B cell (primary cell): ENCODE results near the gene SCART1. TPM values are rescaled to one million over a fixed set of nuclear protein-coding genes. Genes with fewer than 3 reads are reported as not detected.

Source experiments
- ATAC-seq: fragments of 200-7000 bp; cut with Tn5 transposase; one replicate; pipeline ENCODE4 v1.10.0; 2021; ENCODE audit warnings: low read depth, mild to moderate bottlenecking, moderate number of reproducible peaks, moderate library complexity
- CTCF ChIA-PET: fragments of 350-600 bp; sonication (Branson Sonifier 250); formaldehyde crosslinking; loops from one replicate; lab custom pipeline; 2021; ENCODE audit warnings: antibody characterized with exemption, inconsistent platforms; lab: Charles Lee
- POLR2A ChIA-PET: fragments of 350-600 bp; sonication (Branson Sonifier 250); formaldehyde crosslinking; loops from one replicate; lab custom pipeline; 2021; ENCODE audit warnings: antibody characterized with exemption; lab: Charles Lee
- DNase-seq: peaks from one replicate; pipeline ENCODE4 v3.0.0; 2013
- H2AFZ ChIP-seq: 2 replicates; pipeline ENCODE4 v1.6.1; 2012; ENCODE audit warnings: mild to moderate bottlenecking, low read depth, low read length; ENCODE audit not compliant: insufficient read depth, poor library complexity, severe bottlenecking
- H3K27ac ChIP-seq, 2 donors: 1 replicate in 1 of 2; 2 replicates in 1 of 2; pipeline ENCODE4 v1.5.1; 2012 to 2013; ENCODE audit warnings: low read length in 2 of 2, mild to moderate bottlenecking in 2 of 2, moderate library complexity in 1 of 2
- H3K27me3 ChIP-seq, 4 experiments: fragments of 200-600 bp in 1 of 4; sonication (generic) in 1 of 4; replicated peaks in 1 of 4; 1 replicate in 2 of 4; 2 replicates in 2 of 4; pipeline versions ENCODE4 v1.6.1 to v1.7.0; 2013 to 2016; ENCODE audit warnings: low read length in 3 of 4, mild to moderate bottlenecking in 2 of 4, mixed read lengths in 1 of 4, moderate library complexity in 1 of 4; ENCODE audit not compliant: insufficient read depth in 4 of 4, control insufficient read depth in 3 of 4; ENCODE audit errors: control extremely low read depth in 1 of 4
- H3K36me3 ChIP-seq, 2 experiments: replicated peaks in 1 of 2; 1 replicate in 1 of 2; 2 replicates in 1 of 2; pipeline versions ENCODE4 v1.6.1 to v1.7.1; 2013; ENCODE audit warnings: low read length in 1 of 2; ENCODE audit not compliant: insufficient read depth in 2 of 2, control insufficient read depth in 1 of 2; ENCODE audit errors: control extremely low read depth in 1 of 2, extremely low read depth in 1 of 2
- H3K4me1 ChIP-seq, 2 donors: fragments of 200-600 bp in 1 of 2; sonication (generic) in 1 of 2; 1 replicate in 1 of 2; 2 replicates in 1 of 2; pipeline versions ENCODE4 v1.5.1 to v1.6.1; 2013 to 2017; ENCODE audit warnings: low read length in 2 of 2; ENCODE audit not compliant: control insufficient read depth in 2 of 2, insufficient read depth in 2 of 2
- H3K4me2 ChIP-seq: replicated peaks from 2 replicates; pipeline ENCODE3; 2012; ENCODE audit warnings: mild to moderate bottlenecking, low read depth, low read length; ENCODE audit not compliant: poor library complexity, severe bottlenecking
- H3K4me3 ChIP-seq, 5 experiments: fragments of 200-600 bp in 1 of 5; sonication (generic) in 1 of 5; 1 replicate in 3 of 5; 2 replicates in 2 of 5; pipeline versions ENCODE4 v1.5.1 to v1.7.0; 2011 to 2016; ENCODE audit warnings: low read length in 4 of 5, mild to moderate bottlenecking in 4 of 5, low read depth in 2 of 5, control low read depth in 1 of 5, moderate library complexity in 1 of 5; ENCODE audit not compliant: insufficient read depth in 1 of 5; ENCODE audit errors: control extremely low read depth in 1 of 5, extremely low read depth in 1 of 5
- H3K79me2 ChIP-seq: fragments of 200-600 bp; sonication (generic); one replicate; pipeline ENCODE4 v1.6.0; 2016; ENCODE audit warnings: low read length; ENCODE audit not compliant: control insufficient read depth, insufficient read depth
- H3K9ac ChIP-seq: fragments of 200-600 bp; sonication (generic); 2 replicates; pipeline ENCODE4 v1.6.1; 2017; ENCODE audit warnings: mild to moderate bottlenecking, low read length, moderate library complexity
- H3K9me3 ChIP-seq, 3 donors: one replicate each; pipeline versions ENCODE4 v1.6.1 to v1.7.1; 2013; ENCODE audit warnings: low read length in 2 of 3; ENCODE audit not compliant: control insufficient read depth in 2 of 3, insufficient read depth in 1 of 3; ENCODE audit errors: control extremely low read depth in 1 of 3
- H4K20me1 ChIP-seq: 2 replicates; pipeline ENCODE4 v1.6.0; 2012; ENCODE audit warnings: mild to moderate bottlenecking, low read length; ENCODE audit not compliant: insufficient read depth, control insufficient read depth, poor library complexity, severe bottlenecking
- H3K27ac Mint-ChIP-seq: one replicate; pipeline ENCODE4 v1.8.0; 2021; ENCODE audit warnings: mixed read lengths
- H3K27me3 Mint-ChIP-seq: one replicate; pipeline ENCODE4 v1.8.0; 2021; ENCODE audit warnings: mixed read lengths
- H3K4me1 Mint-ChIP-seq: one replicate; pipeline ENCODE4 v1.8.0; 2021; ENCODE audit warnings: mixed read lengths
- H3K4me3 Mint-ChIP-seq: one replicate; pipeline ENCODE4 v1.8.0; 2021; ENCODE audit warnings: mixed read lengths
- H3K9me3 Mint-ChIP-seq: one replicate; pipeline ENCODE4 v1.8.0; 2022; ENCODE audit warnings: mixed read lengths; ENCODE audit not compliant: insufficient read depth
- EZH2 ChIP-seq: IDR thresholded peaks from 2 replicates; pipeline ENCODE4 v1.6.1; 2012; ENCODE audit warnings: borderline replicate concordance, low read depth, mild to moderate bottlenecking, moderate library complexity, low read length; ENCODE audit not compliant: insufficient read depth, poor library complexity, severe bottlenecking
- WGBS: methylation state at CpG from one replicate; pipeline ENCODE4 v1.1.5; 2013; ENCODE audit warnings: missing lambda C conversion rate; ENCODE audit not compliant: insufficient coverage; 5-methylcytosine and 5-hydroxymethylcytosine counted together
- intact Hi-C: fragments of 100-400 bp; cut with micrococcal nuclease; formaldehyde crosslinking; loops from one replicate; pipeline ENCODE4 v1.10.0; 2022
- polyA plus RNA-seq: library from polyadenylated mRNA; depleted of rRNA; stranded (reverse); fragments of >200 nt; gene quantifications from 2 replicates; pipeline ENCODE4 v1.2.3, GENCODE V29; 2012
- total RNA-seq, 2 donors: library from RNA; stranded (reverse); fragments of 120-200 nt in 1 of 2; gene quantifications; 1 replicate in 1 of 2; 2 replicates in 1 of 2; pipeline versions ENCODE4 v1.2.3 to v1.2.4, GENCODE V29; 2013 to 2022
- TF ChIP-seq, protein P1 (sequence below): fragments of 200-600 bp; IDR thresholded peaks from one replicate; pipeline ENCODE4 v1.8.0; 2022; ENCODE audit warnings: antibody characterized with exemption, mild to moderate bottlenecking

Gene SCART1
- total and polyA plus RNA-seq, 2 donors (not counting 1 experiment from before 2014, with no cell fraction given), result 4.1 to 4.7 TPM

- no peak overlapping the region for H3K27ac ChIP-seq
- CTCF ChIA-PET, result no interaction called here
- peaks cover 0 to 3% (median 0%) of the 10 kb centered on the region in 3 donors for H3K9me3 ChIP-seq
Observed at GRCh38 chr10:133474027-133474426, 20.3 kb downstream of the SCART1 start.

GRCh38 chr10:133474665-133475424 is 21.1 kb downstream of the SCART1 start:
- Histone ChIP-seq H3K4me3 (no peak overlapping the region), H3K27me3 (no peaks in the 10 kb centered on the region), H3K9me3 (peaks cover 0 to 3% (median 0%) of the 10 kb centered on the region in 3 donors), H3K4me2 (no peak overlapping the region), H3K9ac (no peak overlapping the region), H3K27ac (no peak overlapping the region), H3K36me3 (no peaks in the 10 kb centered on the region), H3K4me1 (no peaks in the 10 kb centered on the region), H2AFZ (no peak overlapping the region), H3K79me2 (no peaks in the 10 kb centered on the region), H4K20me1 (no peaks in the 10 kb centered on the region)
- no peaks in the 10 kb centered on the region for H3K27me3 Mint-ChIP-seq
- DNase-seq (no peak), ATAC-seq (no peak)
- H3K27ac Mint-ChIP-seq, result no peak overlapping the region
- H3K4me3 Mint-ChIP-seq, result no peak overlapping the region
- H3K4me1 Mint-ChIP-seq, result peaks cover 3% of the 10 kb centered on the region
- ChIA-PET POLR2A (no interaction called here), CTCF (no interaction called here)
- TF ChIP-seq, protein P1, sequence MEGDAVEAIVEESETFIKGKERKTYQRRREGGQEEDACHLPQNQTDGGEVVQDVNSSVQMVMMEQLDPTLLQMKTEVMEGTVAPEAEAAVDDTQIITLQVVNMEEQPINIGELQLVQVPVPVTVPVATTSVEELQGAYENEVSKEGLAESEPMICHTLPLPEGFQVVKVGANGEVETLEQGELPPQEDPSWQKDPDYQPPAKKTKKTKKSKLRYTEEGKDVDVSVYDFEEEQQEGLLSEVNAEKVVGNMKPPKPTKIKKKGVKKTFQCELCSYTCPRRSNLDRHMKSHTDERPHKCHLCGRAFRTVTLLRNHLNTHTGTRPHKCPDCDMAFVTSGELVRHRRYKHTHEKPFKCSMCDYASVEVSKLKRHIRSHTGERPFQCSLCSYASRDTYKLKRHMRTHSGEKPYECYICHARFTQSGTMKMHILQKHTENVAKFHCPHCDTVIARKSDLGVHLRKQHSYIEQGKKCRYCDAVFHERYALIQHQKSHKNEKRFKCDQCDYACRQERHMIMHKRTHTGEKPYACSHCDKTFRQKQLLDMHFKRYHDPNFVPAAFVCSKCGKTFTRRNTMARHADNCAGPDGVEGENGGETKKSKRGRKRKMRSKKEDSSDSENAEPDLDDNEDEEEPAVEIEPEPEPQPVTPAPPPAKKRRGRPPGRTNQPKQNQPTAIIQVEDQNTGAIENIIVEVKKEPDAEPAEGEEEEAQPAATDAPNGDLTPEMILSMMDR, result no peak
- no peak for TF ChIP-seq EZH2
- intact Hi-C loops, result no loop called here
- no peaks in the 10 kb centered on the region for H3K9me3 Mint-ChIP-seq
- 92% methylated on average over 10 of the region's 12 CpGs for WGBS

More at GRCh38 chr10:133474027-133474426, 20.3 kb downstream of the SCART1 start:
- POLR2A ChIA-PET, result no interaction called here
- Mint-ChIP-seq H3K27me3 (no peaks in the 10 kb centered on the region), H3K4me3 (no peak overlapping the region), H3K9me3 (no peaks in the 10 kb centered on the region), H3K4me1 (peaks cover 3% of the 10 kb centered on the region), H3K27ac (no peak overlapping the region)
- no peak for DNase-seq
- no peaks in the 10 kb centered on the region for H3K4me1 ChIP-seq
- H4K20me1 ChIP-seq, result no peaks in the 10 kb centered on the region
- no peak overlapping the region for H3K4me2 ChIP-seq
- H3K36me3 ChIP-seq, result no peaks in the 10 kb centered on the region
- no peak overlapping the region for H2AFZ ChIP-seq
- intact Hi-C loops, result no loop called here
- H3K27me3 ChIP-seq, result no peaks in the 10 kb centered on the region
- H3K4me3 ChIP-seq, result no peak overlapping the region
- TF ChIP-seq, protein P1, result no peak
- TF ChIP-seq EZH2, result no peak
- 100% methylated on average over 1 of the region's 2 CpGs for WGBS
- no peak overlapping the region for H3K9ac ChIP-seq
- no peaks in the 10 kb centered on the region for H3K79me2 ChIP-seq
- no peak for ATAC-seq
